ENCODE measurements around the gene GRK5.
"Not testable (repeated sequence)": the region's sequence is repeated elsewhere in the genome, so short reads cannot be mapped to it uniquely, and the experiment has no call there.

GRK5 gene

GRCh38 chr10:119431034-119431772 lies 223.8 kb downstream of the GRK5 start:
- Histone ChIP-seq H3K27me3 (ENCODE audit: control insufficient read depth in 1 of 2, insufficient read depth in 1 of 2, low read length in 2 of 2) (peaks cover 0 to 9% of the 10 kb centered on the region in 2 experiments), H3K18ac (ENCODE audit: low read depth in 1 of 2, low read length in 2 of 2) (no peak overlapping the region)
- no peak for DNase-seq

GRCh38 chr10:119431773-119432135 lies 224.4 kb downstream of the GRK5 start:
- no peak overlapping the region for H3K4me3 ChIP-seq (ENCODE audit: insufficient read depth in 1 of 2, low read depth in 1 of 2, low read length in 2 of 2)
- H2BK120ac ChIP-seq (ENCODE audit: low read depth, low read length) = no peak overlapping the region
- DNase-seq = no peak
- H3K14ac ChIP-seq (ENCODE audit: low read length in 2 of 2) = no peak overlapping the region
- no peak overlapping the region for H2AFZ ChIP-seq (ENCODE audit: low read depth, low read length)
- 95% methylated on average over 3 of the region's 3 CpGs for WGBS
- H2BK15ac ChIP-seq (ENCODE audit: low read depth, poor library complexity, severe bottlenecking) = no peak overlapping the region
- no peak overlapping the region for H2AK5ac ChIP-seq (ENCODE audit: low read length, severe bottlenecking)
- peaks cover 3% of the 10 kb centered on the region for H3K79me1 ChIP-seq (replicated peaks; ENCODE audit: low read length, poor library complexity, severe bottlenecking)
- no peak overlapping the region for H4K91ac ChIP-seq (ENCODE audit: low read length)
- H3K36me3 ChIP-seq (ENCODE audit: control insufficient read depth in 1 of 2, insufficient read depth in 2 of 2, low read depth in 1 of 2, low read length in 2 of 2) = peaks cover 50 to 60% of the 10 kb centered on the region in 2 experiments
- no peak overlapping the region for H3K23ac ChIP-seq (ENCODE audit: low read length in 2 of 2)
- no peak overlapping the region for H3K27ac ChIP-seq (ENCODE audit: low read length, poor library complexity, severe bottlenecking)
- H2BK5ac ChIP-seq (ENCODE audit: low read depth, low read length, poor library complexity, severe bottlenecking) = no peak overlapping the region
- H3K4me1 ChIP-seq (ENCODE audit: control insufficient read depth, insufficient read depth, low read depth, low read length) = peaks cover 8% of the 10 kb centered on the region
- H3K18ac ChIP-seq (ENCODE audit: low read depth in 1 of 2, low read length in 2 of 2) = no peak overlapping the region
- H2BK12ac ChIP-seq (ENCODE audit: low read length in 2 of 2) = no peak overlapping the region
- no peak overlapping the region for H3K4me2 ChIP-seq (ENCODE audit: low read length, poor library complexity, severe bottlenecking)
- H3K27me3 ChIP-seq (ENCODE audit: control insufficient read depth in 1 of 2, insufficient read depth in 1 of 2, low read length in 2 of 2) = peaks cover 0 to 9% of the 10 kb centered on the region in 2 experiments
- H4K8ac ChIP-seq (ENCODE audit: low read length) = no peak overlapping the region
- H3K9ac ChIP-seq (ENCODE audit: low read length) = no peak overlapping the region
- no peaks in the 10 kb centered on the region for H3K9me3 ChIP-seq (ENCODE audit: control insufficient read depth, low read length)
- no peak overlapping the region for H3K4ac ChIP-seq (ENCODE audit: low read depth in 1 of 2, low read length in 2 of 2)

More at GRCh38 chr10:119431034-119431772, 223.8 kb downstream of the GRK5 start:
- Histone ChIP-seq H3K4ac (ENCODE audit: low read depth in 1 of 2, low read length in 2 of 2) (no peak overlapping the region), H3K4me3 (ENCODE audit: insufficient read depth in 1 of 2, low read depth in 1 of 2, low read length in 2 of 2) (no peak overlapping the region), H3K14ac (ENCODE audit: low read length in 2 of 2) (no peak overlapping the region), H4K91ac (ENCODE audit: low read length) (no peak overlapping the region), H2AFZ (ENCODE audit: low read depth, low read length) (no peak overlapping the region), H3K9ac (ENCODE audit: low read length) (no peak overlapping the region), H3K9me3 (ENCODE audit: control insufficient read depth, low read length) (no peaks in the 10 kb centered on the region), H3K4me1 (ENCODE audit: control insufficient read depth, insufficient read depth, low read depth, low read length) (peaks cover 8% of the 10 kb centered on the region), H3K79me1 (replicated peaks; ENCODE audit: low read length, poor library complexity, severe bottlenecking) (peaks cover 3% of the 10 kb centered on the region), H3K4me2 (ENCODE audit: low read length, poor library complexity, severe bottlenecking) (no peak overlapping the region), H2BK5ac (ENCODE audit: low read depth, low read length, poor library complexity, severe bottlenecking) (no peak overlapping the region), H4K8ac (ENCODE audit: low read length) (no peak overlapping the region), H2BK12ac (ENCODE audit: low read length in 2 of 2) (no peak overlapping the region), H3K36me3 (ENCODE audit: control insufficient read depth in 1 of 2, insufficient read depth in 2 of 2, low read depth in 1 of 2, low read length in 2 of 2) (peaks cover 50 to 61% of the 10 kb centered on the region in 2 experiments), H2AK5ac (ENCODE audit: low read length, severe bottlenecking) (no peak overlapping the region), H3K27ac (ENCODE audit: low read length, poor library complexity, severe bottlenecking) (no peak overlapping the region), H3K23ac (ENCODE audit: low read length in 2 of 2) (no peak overlapping the region), H2BK120ac (ENCODE audit: low read depth, low read length) (no peak overlapping the region), H2BK15ac (ENCODE audit: low read depth, poor library complexity, severe bottlenecking) (no peak overlapping the region)
- 95% methylated on average over 22 of the region's 22 CpGs for WGBS

GRCh38 chr10:119434942-119435341 lies 227.6 kb downstream of the GRK5 start:
- not testable (repeated sequence) for H2BK12ac ChIP-seq (ENCODE audit: low read length in 2 of 2); H3K9ac ChIP-seq (ENCODE audit: low read length); H4K91ac ChIP-seq (ENCODE audit: low read length); H3K79me1 ChIP-seq (replicated peaks; ENCODE audit: low read length, poor library complexity, severe bottlenecking); DNase-seq; H3K4ac ChIP-seq (ENCODE audit: low read depth in 1 of 2, low read length in 2 of 2); H3K27ac ChIP-seq (ENCODE audit: low read length, poor library complexity, severe bottlenecking); H2BK120ac ChIP-seq (ENCODE audit: low read depth, low read length); H3K18ac ChIP-seq (ENCODE audit: low read depth in 1 of 2, low read length in 2 of 2); H3K27me3 ChIP-seq (ENCODE audit: control insufficient read depth in 1 of 2, insufficient read depth in 1 of 2, low read length in 2 of 2); H3K4me1 ChIP-seq (ENCODE audit: control insufficient read depth, insufficient read depth, low read depth, low read length); H2BK15ac ChIP-seq (ENCODE audit: low read depth, poor library complexity, severe bottlenecking); H2BK5ac ChIP-seq (ENCODE audit: low read depth, low read length, poor library complexity, severe bottlenecking); H3K14ac ChIP-seq (ENCODE audit: low read length in 2 of 2); H3K4me3 ChIP-seq (ENCODE audit: insufficient read depth in 1 of 2, low read depth in 1 of 2, low read length in 2 of 2); H2AFZ ChIP-seq (ENCODE audit: low read depth, low read length); H3K23ac ChIP-seq (ENCODE audit: low read length in 2 of 2); H2AK5ac ChIP-seq (ENCODE audit: low read length, severe bottlenecking); H3K9me3 ChIP-seq (ENCODE audit: control insufficient read depth, low read length); H3K4me2 ChIP-seq (ENCODE audit: low read length, poor library complexity, severe bottlenecking); H4K8ac ChIP-seq (ENCODE audit: low read length)
- WGBS = 98% methylated on average over 5 of the region's 5 CpGs
- H3K36me3 ChIP-seq (ENCODE audit: control insufficient read depth in 1 of 2, insufficient read depth in 2 of 2, low read depth in 1 of 2, low read length in 2 of 2) = peaks cover 31 to 38% of the 10 kb centered on the region in 2 experiments

- WGBS = 100% methylated on average over 1 of the region's 2 CpGs
- H3K9me3 ChIP-seq (ENCODE audit: control insufficient read depth, low read length) = no peaks in the 10 kb centered on the region
These were observed 231.3 kb downstream of the GRK5 start for GRCh38 chr10:119438717-119439116.

More at GRCh38 chr10:119438717-119439116, 231.3 kb downstream of the GRK5 start:
- no peak overlapping the region for H4K91ac ChIP-seq (ENCODE audit: low read length)
- no peak for DNase-seq
- H2AFZ ChIP-seq (ENCODE audit: low read depth, low read length) = no peak overlapping the region
- no peak overlapping the region for H2BK12ac ChIP-seq (ENCODE audit: low read length in 2 of 2)
- H3K4me3 ChIP-seq (ENCODE audit: insufficient read depth in 1 of 2, low read depth in 1 of 2, low read length in 2 of 2) = no peak overlapping the region
- H3K4me2 ChIP-seq (ENCODE audit: low read length, poor library complexity, severe bottlenecking) = no peak overlapping the region
- H2BK5ac ChIP-seq (ENCODE audit: low read depth, low read length, poor library complexity, severe bottlenecking) = no peak overlapping the region
- peaks cover 14% of the 10 kb centered on the region for H3K4me1 ChIP-seq (ENCODE audit: control insufficient read depth, insufficient read depth, low read depth, low read length)
- no peak overlapping the region for H3K27ac ChIP-seq (ENCODE audit: low read length, poor library complexity, severe bottlenecking)
- H2BK15ac ChIP-seq (ENCODE audit: low read depth, poor library complexity, severe bottlenecking) = no peak overlapping the region
- no peak overlapping the region for H3K18ac ChIP-seq (ENCODE audit: low read depth in 1 of 2, low read length in 2 of 2)
- no peak overlapping the region for H3K4ac ChIP-seq (ENCODE audit: low read depth in 1 of 2, low read length in 2 of 2)
- no peak overlapping the region for H2BK120ac ChIP-seq (ENCODE audit: low read depth, low read length)
- H3K79me1 ChIP-seq (replicated peaks; ENCODE audit: low read length, poor library complexity, severe bottlenecking) = no peaks in the 10 kb centered on the region
- H3K14ac ChIP-seq (ENCODE audit: low read length in 2 of 2) = no peak overlapping the region
- H3K36me3 ChIP-seq (ENCODE audit: control insufficient read depth in 1 of 2, insufficient read depth in 2 of 2, low read depth in 1 of 2, low read length in 2 of 2) = peaks cover 11 to 19% of the 10 kb centered on the region in 2 experiments
- no peak overlapping the region for H3K23ac ChIP-seq (ENCODE audit: low read length in 2 of 2)
- no peak overlapping the region for H3K9ac ChIP-seq (ENCODE audit: low read length)
- no peak overlapping the region for H2AK5ac ChIP-seq (ENCODE audit: low read length, severe bottlenecking)
- H4K8ac ChIP-seq (ENCODE audit: low read length) = no peak overlapping the region
- H3K27me3 ChIP-seq (ENCODE audit: control insufficient read depth in 1 of 2, insufficient read depth in 1 of 2, low read length in 2 of 2) = no peaks in the 10 kb centered on the region

Data from mesenchymal stem cell (in vitro differentiated cells and primary cell).